ENCODE results near the gene RNF181.

- TF ChIP-seq SALL2 (CRISPR knock-in tag; IDR thresholded peaks at IDR 0.05) (no peak), GABPA (IDR thresholded peaks at IDR 0.05; ENCODE audit: low read depth, low read length) (no peak), GABPA (CRISPR knock-in tag; IDR thresholded peaks at IDR 0.05; ENCODE audit: low read depth) (no peak), POLR2A (IDR thresholded peaks at IDR 0.05; ENCODE audit: insufficient read depth in 1 of 2, low read depth in 2 of 2, low read length in 2 of 2) (no peak)
These were observed 13.1 kb upstream of the RNF181 start for GRCh38 chr2:85582492-85582891.
